HG02970 (cell line): ENCODE measurements around the gene DACT2.
"Not testable (repeated sequence)": the region's sequence is repeated elsewhere in the genome, so short reads cannot be mapped to it uniquely, and the experiment has no call there.

Experiments used
- ATAC-seq: cut with Tn5 transposase; IDR thresholded peaks from one replicate; pipeline ENCODE4 v1.9.1; 2021; ENCODE audit warnings: mild to moderate bottlenecking, moderate library complexity, moderate number of reproducible peaks; ENCODE audit not compliant: unreplicated experiment, low FRiP score

The DACT2 gene

GRCh38 chr6:168269455-168270243 lies 49.9 kb downstream of the DACT2 start:
- ATAC-seq = no peak

- ATAC-seq = no peak
Observed at GRCh38 chr6:168268755-168269154, 50.8 kb downstream of the DACT2 start.

DNA sequence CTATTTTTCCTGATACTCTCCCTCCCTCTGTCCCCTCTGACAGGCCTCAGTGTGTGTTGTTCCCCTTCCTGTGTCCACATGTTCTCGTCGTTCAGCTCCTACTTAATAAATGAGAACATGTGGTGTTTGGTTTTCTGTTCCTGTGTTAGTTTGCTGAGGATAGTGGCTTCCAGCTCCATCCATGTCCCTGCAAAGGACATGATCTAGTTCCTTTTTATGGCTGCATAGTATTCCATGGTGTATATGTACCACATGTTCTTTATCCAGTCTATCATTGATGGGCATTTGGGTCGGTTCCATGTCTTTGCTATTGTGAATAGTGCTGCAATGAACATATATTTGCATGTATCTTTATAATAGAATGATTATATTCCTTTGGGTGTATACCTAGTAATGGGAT lies 51.8 kb downstream of the DACT2 start:
- not testable (repeated sequence) for ATAC-seq

GRCh38 chr6:168265827-168266815 lies 53.5 kb downstream of the DACT2 start:
- ATAC-seq = no peak

DNA sequence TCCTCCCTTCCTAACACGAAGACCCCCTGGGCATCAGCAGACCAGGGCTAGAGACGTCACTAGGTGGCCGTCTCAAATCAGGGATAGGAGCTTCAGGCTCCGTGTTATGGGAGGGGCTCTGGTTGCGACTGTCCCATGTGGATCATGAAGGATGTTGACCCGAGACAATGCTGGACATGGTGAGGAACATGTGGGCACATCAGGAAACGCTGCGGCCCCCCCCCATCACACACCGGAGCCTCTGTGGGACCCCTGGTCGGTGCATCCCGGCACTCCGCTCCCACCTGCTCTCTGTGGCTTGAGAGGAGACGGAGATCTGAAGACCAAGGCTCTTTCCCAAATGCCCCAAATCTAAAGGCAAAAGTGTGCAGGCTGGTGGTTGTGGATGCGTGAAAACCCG lies 54.2 kb downstream of the DACT2 start:
- no peak for ATAC-seq

- ATAC-seq = no peak
Observed at GRCh38 chr6:168264593-168265335, 54.8 kb downstream of the DACT2 start.

- no peak for ATAC-seq
Observed at GRCh38 chr6:168263351-168263905, 56.1 kb downstream of the DACT2 start.

DNA sequence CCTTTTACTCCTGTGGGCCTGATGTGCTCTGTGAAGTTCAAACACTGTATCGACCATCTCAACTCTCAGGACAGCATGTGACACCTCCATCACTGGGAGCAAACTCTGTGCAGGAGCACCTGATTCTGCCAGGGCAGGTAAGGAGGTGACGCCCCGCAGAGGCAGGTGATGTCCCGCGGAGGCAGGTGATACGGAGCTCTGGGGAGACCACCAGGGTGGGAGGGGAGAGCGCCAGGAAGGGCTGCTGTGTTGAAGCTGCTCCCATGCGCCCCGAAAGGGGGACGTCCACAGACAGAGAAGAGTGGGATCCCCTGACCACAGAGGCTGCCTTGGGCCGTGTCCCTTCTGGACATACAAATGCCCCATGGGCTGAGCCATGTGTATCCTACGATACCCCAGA lies 58.3 kb downstream of the DACT2 start:
- ATAC-seq = no peak

- ATAC-seq = no peak
Observed at GRCh38 chr6:168260420-168260987, 59.1 kb downstream of the DACT2 start.

DNA sequence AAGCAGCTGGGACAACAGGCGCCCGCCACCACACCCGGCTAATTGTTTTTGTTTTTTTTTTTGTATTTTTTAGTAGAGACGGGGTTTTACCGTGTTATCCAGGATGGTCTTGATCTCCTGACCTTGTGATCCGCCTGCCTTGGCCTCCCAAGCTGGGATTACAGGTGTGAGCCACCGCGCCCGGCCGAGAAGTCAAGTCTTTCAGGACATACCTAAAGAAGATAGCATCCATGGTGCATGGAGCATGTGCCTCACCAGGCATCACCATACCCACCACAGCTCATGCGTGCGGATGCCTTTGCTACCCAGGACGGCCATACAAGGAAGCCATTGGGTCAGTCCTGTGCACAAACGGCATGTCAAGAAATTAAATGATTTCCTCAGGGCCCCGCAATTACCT lies 60.8 kb downstream of the DACT2 start:
- ATAC-seq = no peak

- no peak for ATAC-seq
Observed at GRCh38 chr6:168256940-168257339, 62.6 kb downstream of the DACT2 start.
